Right atrium auricular region (tissue), 2 donors: Measurements from ENCODE around the gene PANK3. TPM values are rescaled to one million over a fixed set of nuclear protein-coding genes. Genes with fewer than 3 reads are reported as not detected.

ENCODE experiments used
- DNase-seq: peaks from one replicate; pipeline ENCODE4 v3.0.0-alpha.2; 2019; ENCODE audit warnings: low spot score
- H3K27ac ChIP-seq, 2 donors: fragments of 200-600 bp; sonication (generic); 1 replicate in 1 of 2; 2 replicates in 1 of 2; pipeline ENCODE4 v1.5.1; 2016 to 2019
- H3K27me3 ChIP-seq, 2 donors: fragments of 200-600 bp; sonication (generic); one replicate each; pipeline versions ENCODE4 v1.5.1 to v1.6.0; 2017 to 2019
- H3K36me3 ChIP-seq: fragments of 200-600 bp; sonication (generic); one replicate; pipeline ENCODE4 v1.5.1; 2016
- H3K4me1 ChIP-seq, 2 donors: fragments of 200-600 bp; sonication (generic); one replicate each; pipeline versions ENCODE4 v1.5.1 to v1.6.0; 2017 to 2019
- H3K4me3 ChIP-seq, 2 donors: fragments of 200-600 bp; sonication (generic); 1 replicate in 1 of 2; 2 replicates in 1 of 2; pipeline ENCODE4 v1.5.1; 2017 to 2019; ENCODE audit warnings: mild to moderate bottlenecking in 1 of 2, moderate library complexity in 1 of 2
- H3K9me3 ChIP-seq, 2 donors: fragments of 200-600 bp; sonication (generic); one replicate each; pipeline ENCODE4 v1.5.1; 2019
- CTCF ChIP-seq, 2 donors: fragments of 200-600 bp; sonication (generic); IDR thresholded peaks; one replicate each; pipeline ENCODE4 v1.5.1; 2019; ENCODE audit warnings: antibody characterized with exemption in 2 of 2
- total RNA-seq, 2 donors: library from RNA; depleted of rRNA; stranded (reverse); fragments of >200 nt; gene quantifications; one replicate each; pipeline ENCODE4 v1.1.0, GENCODE V29; 2016

Gene PANK3
- total RNA-seq, 2 donors from 2014 or later, result 17.7 to 18.5 TPM

- H3K27me3 ChIP-seq, result no peaks in the 10 kb centered on the region
- DNase-seq, result no peak
- no peak for TF ChIP-seq CTCF (IDR thresholded peaks at IDR 0.05)
- no peaks in the 10 kb centered on the region for H3K9me3 ChIP-seq
- H3K27ac ChIP-seq, result no peak overlapping the region
- H3K4me1 ChIP-seq, result no peaks in the 10 kb centered on the region
- no peaks in the 10 kb centered on the region for H3K36me3 ChIP-seq
- no peak overlapping the region for H3K4me3 ChIP-seq
These were observed 12.8 kb upstream of the PANK3 start for GRCh38 chr5:168592014-168592368.

- TF ChIP-seq CTCF (IDR thresholded peaks at IDR 0.05), result no peak
- H3K9me3 ChIP-seq, result no peaks in the 10 kb centered on the region
- H3K4me3 ChIP-seq, result no peak overlapping the region
- no peak for DNase-seq
- no peaks in the 10 kb centered on the region for H3K27me3 ChIP-seq
- no peaks in the 10 kb centered on the region for H3K4me1 ChIP-seq
- H3K36me3 ChIP-seq, result no peaks in the 10 kb centered on the region
- no peak overlapping the region for H3K27ac ChIP-seq
These were observed 12.3 kb upstream of the PANK3 start for GRCh38 chr5:168591302-168592013.

DNA sequence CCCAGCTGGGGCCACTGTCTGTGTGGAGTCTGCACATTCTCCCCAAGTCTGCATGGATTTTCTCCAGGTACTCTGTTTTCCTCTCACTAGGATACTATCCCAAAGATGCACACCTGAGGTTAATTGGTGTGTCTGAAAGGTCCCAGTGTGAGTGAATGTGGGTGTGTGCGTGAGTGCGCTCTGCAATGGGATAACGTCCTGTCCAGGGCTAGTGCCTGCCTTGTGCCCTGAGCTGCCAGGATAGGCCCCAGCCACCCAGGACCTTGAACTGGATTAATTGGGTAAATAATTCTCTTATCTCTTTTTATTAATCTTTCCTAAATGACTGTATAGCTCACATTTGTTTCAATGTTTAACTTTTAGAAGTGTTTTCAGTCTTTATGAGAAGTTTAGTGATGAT is 11.5 kb upstream of the PANK3 start:
- H3K4me1 ChIP-seq, result no peaks in the 10 kb centered on the region
- no peak for TF ChIP-seq CTCF (IDR thresholded peaks at IDR 0.05)
- H3K27me3 ChIP-seq, result no peaks in the 10 kb centered on the region
- H3K4me3 ChIP-seq, result no peak overlapping the region
- no peaks in the 10 kb centered on the region for H3K36me3 ChIP-seq
- no peak overlapping the region for H3K27ac ChIP-seq
- DNase-seq, result no peak
- no peaks in the 10 kb centered on the region for H3K9me3 ChIP-seq

- no peak overlapping the region for H3K4me3 ChIP-seq
- TF ChIP-seq CTCF (IDR thresholded peaks at IDR 0.05), result no peak
- no peaks in the 10 kb centered on the region for H3K4me1 ChIP-seq
- no peak for DNase-seq
- H3K27me3 ChIP-seq, result no peaks in the 10 kb centered on the region
- H3K9me3 ChIP-seq, result no peaks in the 10 kb centered on the region
- H3K36me3 ChIP-seq, result no peaks in the 10 kb centered on the region
- H3K27ac ChIP-seq, result no peak overlapping the region
These were observed 8.8 kb upstream of the PANK3 start for GRCh38 chr5:168587987-168588386.

DNA sequence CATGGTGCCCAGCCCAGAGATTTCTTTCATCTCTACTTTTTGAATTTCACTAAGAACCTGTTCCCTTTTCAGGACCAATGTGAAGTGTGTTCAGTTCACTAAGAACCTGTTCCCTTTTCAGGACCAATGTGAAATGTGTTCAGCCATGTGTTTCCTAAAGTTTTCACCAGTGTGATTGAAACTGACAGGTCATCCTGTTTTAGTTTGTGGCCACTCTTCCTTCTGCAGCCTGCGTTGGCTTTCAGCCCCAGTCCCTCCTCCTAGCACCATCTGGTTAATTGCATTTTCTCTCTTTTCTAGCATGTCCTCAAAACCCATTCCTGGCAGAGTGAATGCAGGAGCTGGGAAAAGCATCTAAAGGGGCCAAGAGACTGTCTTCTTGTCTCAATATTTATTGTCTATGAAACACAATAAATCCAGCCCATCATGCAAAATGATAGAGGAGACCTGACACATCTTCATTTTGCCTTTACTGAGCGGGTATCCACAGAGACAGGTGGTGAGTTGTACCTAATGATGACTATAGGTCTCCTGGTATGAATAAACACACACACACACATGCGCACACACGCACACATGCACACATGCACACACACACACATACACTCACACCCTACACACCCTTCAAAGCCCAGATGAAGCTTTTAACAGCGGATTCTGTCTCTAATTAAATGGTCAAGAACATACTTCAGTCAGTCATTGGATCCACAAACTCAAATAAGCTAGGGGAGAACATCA is 6.1 kb upstream of the PANK3 start:
- H3K4me3 ChIP-seq, result no peak overlapping the region
- no peak for TF ChIP-seq CTCF (IDR thresholded peaks at IDR 0.05)
- no peaks in the 10 kb centered on the region for H3K36me3 ChIP-seq
- peaks cover 0 to 1% of the 10 kb centered on the region in 2 donors for H3K4me1 ChIP-seq
- H3K9me3 ChIP-seq, result no peaks in the 10 kb centered on the region
- no peak overlapping the region for H3K27ac ChIP-seq
- DNase-seq, result no peak
- no peaks in the 10 kb centered on the region for H3K27me3 ChIP-seq
